Spinal cord (tissue), 10 donors: Measurements from ENCODE around the gene GORASP1. TPM values are rescaled to one million over a fixed set of nuclear protein-coding genes. Genes with fewer than 3 reads are reported as not detected.

ENCODE experiments used
- DNase-seq, 6 donors: peaks; one replicate each; pipeline versions ENCODE4 v3.0.0 to v3.0.0-alpha.2; 2013 to 2015; ENCODE audit warnings: low spot score in 6 of 6, low read depth in 4 of 6
- H3K27ac ChIP-seq: one replicate; pipeline ENCODE4 v1.5.1; 2013; ENCODE audit warnings: low read depth, low read length, control low read depth
- H3K27me3 ChIP-seq: one replicate; pipeline ENCODE4 v1.6.1; 2013; ENCODE audit warnings: low read length; ENCODE audit not compliant: control insufficient read depth, insufficient read depth
- H3K36me3 ChIP-seq: one replicate; pipeline ENCODE4 v1.6.1; 2013; ENCODE audit warnings: low read length; ENCODE audit not compliant: control insufficient read depth, insufficient read depth
- H3K4me1 ChIP-seq: one replicate; pipeline ENCODE4 v1.6.1; 2013; ENCODE audit warnings: low read length; ENCODE audit not compliant: control insufficient read depth, insufficient read depth
- H3K4me3 ChIP-seq: one replicate; pipeline ENCODE4 v1.5.1; 2013; ENCODE audit warnings: low read depth, low read length, control low read depth
- H3K9me3 ChIP-seq: one replicate; pipeline ENCODE4 v1.6.1; 2013; ENCODE audit warnings: low read length; ENCODE audit not compliant: control insufficient read depth, insufficient read depth
- WGBS: methylation state at CpG from one replicate; pipeline ENCODE4 v1.1.5; 2013; ENCODE audit warnings: missing lambda C conversion rate; ENCODE audit not compliant: insufficient coverage; 5-methylcytosine and 5-hydroxymethylcytosine counted together
- polyA plus RNA-seq, 2 donors: library from polyadenylated mRNA; unstranded; fragments of 120-200 nt; gene quantifications; one replicate each; pipeline ENCODE4 v1.2.1, GENCODE V29; 2013; ENCODE audit not compliant: insufficient read length in 2 of 2
- total RNA-seq, 2 donors: library from RNA; depleted of rRNA in 1 of 2; stranded (reverse); fragments of 120-200 nt in 1 of 2; fragments of >200 nt in 1 of 2; gene quantifications; one replicate each; pipeline versions ENCODE4 v1.2.3 to v1.2.4, GENCODE V29; 2013 to 2014
- donor health status: healthy.

The GORASP1 gene
- total and polyA plus RNA-seq, 4 donors: 41.7 to 116 (median 86.9) TPM

DNA sequence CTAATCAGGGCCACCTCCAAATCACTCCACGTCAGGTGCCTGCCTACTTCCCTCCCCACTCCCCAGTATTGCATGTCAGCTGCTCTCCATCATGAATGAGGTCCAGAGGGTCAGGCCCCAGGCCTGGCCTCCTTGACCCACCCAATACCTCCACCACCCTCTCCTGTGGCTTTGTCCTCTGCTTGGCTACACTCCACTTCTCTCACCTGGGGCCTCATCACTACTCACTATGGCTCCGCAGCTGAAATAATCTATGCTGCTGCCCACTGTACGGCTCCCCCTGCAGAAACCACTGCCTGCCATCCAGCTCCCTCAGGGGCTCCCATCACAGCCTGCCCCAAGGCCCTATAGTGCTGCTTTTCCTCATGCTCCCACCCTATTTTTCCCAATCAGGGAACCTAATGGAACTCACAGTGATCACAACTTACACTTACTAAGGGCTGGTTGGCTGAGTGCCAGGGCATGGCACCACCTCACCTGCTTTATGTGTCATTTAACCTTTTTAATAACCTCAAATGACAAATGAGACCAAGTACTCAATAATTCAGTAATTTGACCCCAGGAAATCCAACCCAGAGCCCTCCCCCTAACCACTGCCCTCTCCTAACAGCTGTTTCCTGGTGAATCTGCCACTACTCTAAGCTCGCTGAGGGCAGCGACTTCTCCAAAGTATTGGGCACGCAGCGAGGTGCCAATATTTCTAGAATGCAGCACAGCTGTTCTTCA lies 2.3 kb downstream of the GORASP1 start:
- WGBS: 88% methylated on average over 4 of the region's 7 CpGs
- DNase-seq: no peak
- Histone ChIP-seq H3K9me3 (no peaks in the 10 kb centered on the region), H3K4me3 (no peak overlapping the region), H3K36me3 (peaks cover 45% of the 10 kb centered on the region), H3K27ac (no peak overlapping the region), H3K27me3 (no peaks in the 10 kb centered on the region), H3K4me1 (peaks cover 58% of the 10 kb centered on the region)

- Histone ChIP-seq H3K27ac (peak overlapping the region; percentile 3), H3K4me1 (peaks cover 58% of the 10 kb centered on the region)
Measured at GRCh38 chr3:39103791-39104552, 3.5 kb downstream of the GORASP1 start.

DNA sequence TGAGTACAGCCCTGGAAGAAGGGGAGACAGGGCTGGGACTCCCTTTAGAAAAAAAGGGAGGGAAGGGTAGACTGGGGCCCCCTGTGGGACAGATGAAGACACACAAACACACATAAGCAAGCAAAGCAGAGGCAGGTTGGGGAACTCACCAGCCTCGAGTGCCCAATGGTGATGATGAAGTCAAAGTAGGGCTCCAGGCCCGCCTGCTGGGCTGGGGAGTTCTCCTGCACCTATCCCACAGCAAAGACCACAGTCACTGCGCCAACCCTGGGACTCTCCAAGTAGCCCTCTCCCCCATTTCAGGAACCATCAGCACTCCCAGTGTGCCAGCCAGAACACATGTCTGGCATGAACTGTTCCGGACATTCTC lies 4.1 kb downstream of the GORASP1 start:
- Histone ChIP-seq H3K36me3 (peaks cover 58% of the 10 kb centered on the region), H3K4me3 (no peak overlapping the region), H3K4me1 (peaks cover 60% of the 10 kb centered on the region), H3K27ac (no peak overlapping the region), H3K9me3 (no peaks in the 10 kb centered on the region), H3K27me3 (no peaks in the 10 kb centered on the region)
- WGBS: 73% methylated on average over 4 of the region's 4 CpGs
- no peak for DNase-seq

More at GRCh38 chr3:39103791-39104552, 3.5 kb downstream of the GORASP1 start:
- WGBS: 67% methylated on average over 6 of the region's 6 CpGs
- Histone ChIP-seq H3K27me3 (no peaks in the 10 kb centered on the region), H3K9me3 (no peaks in the 10 kb centered on the region), H3K36me3 (peaks cover 51% of the 10 kb centered on the region), H3K4me3 (no peak overlapping the region)
- DNase-seq: no peak

DNA sequence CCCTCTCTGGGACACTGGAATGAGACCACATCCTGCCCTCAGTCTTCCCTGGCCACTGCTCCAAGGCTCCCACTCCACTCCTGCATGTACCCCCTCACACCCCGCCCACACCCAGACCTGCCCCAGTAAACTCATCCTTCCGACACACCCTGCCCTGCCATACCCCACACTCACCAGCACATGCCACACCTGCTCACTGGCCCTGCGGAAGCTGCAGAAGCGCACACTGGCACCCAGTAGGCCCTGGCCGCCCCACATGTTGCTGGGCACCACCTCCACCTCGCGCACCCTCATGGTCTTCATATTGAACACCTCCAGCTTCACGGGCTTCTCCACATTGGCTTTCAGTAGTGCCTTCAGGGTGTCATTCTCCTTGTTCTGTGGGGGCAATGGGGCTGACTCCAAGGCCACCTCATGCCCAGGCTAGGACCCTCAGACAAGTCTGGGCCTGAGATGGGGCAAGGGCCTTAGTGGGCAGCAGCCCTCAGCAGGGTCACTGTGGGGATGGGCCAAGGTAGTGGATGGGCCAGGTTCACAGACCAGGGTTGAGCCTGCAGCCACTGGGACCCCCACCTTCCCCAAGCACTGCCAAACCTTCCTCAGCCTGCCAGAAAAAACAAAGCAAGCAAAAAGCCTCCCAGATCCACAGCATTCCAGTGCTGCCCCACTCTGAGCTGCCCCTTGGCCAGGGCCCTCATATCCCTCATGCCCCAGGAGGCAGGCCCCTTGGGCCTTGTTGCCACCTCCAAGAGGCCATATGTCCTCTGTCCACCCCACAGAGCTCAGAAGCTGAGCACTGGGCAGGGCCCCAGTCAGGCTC lies 4.7 kb downstream of the GORASP1 start:
- no peak overlapping the region for H3K4me3 ChIP-seq
- no peaks in the 10 kb centered on the region for H3K9me3 ChIP-seq
- no peak for DNase-seq
- no peaks in the 10 kb centered on the region for H3K27me3 ChIP-seq
- no peak overlapping the region for H3K27ac ChIP-seq
- peaks cover 60% of the 10 kb centered on the region for H3K4me1 ChIP-seq
- H3K36me3 ChIP-seq: peaks cover 64% of the 10 kb centered on the region
- WGBS: 98% methylated on average over 5 of the region's 8 CpGs

GRCh38 chr3:39101022-39101689 lies 6.3 kb downstream of the GORASP1 start:
- Histone ChIP-seq H3K27ac (no peak overlapping the region), H3K27me3 (no peaks in the 10 kb centered on the region), H3K4me1 (peaks cover 68% of the 10 kb centered on the region), H3K9me3 (no peaks in the 10 kb centered on the region), H3K4me3 (no peak overlapping the region), H3K36me3 (peaks cover 71% of the 10 kb centered on the region)
- DNase-seq: no peak
- WGBS: 100% methylated on average over 3 of the region's 5 CpGs

DNA sequence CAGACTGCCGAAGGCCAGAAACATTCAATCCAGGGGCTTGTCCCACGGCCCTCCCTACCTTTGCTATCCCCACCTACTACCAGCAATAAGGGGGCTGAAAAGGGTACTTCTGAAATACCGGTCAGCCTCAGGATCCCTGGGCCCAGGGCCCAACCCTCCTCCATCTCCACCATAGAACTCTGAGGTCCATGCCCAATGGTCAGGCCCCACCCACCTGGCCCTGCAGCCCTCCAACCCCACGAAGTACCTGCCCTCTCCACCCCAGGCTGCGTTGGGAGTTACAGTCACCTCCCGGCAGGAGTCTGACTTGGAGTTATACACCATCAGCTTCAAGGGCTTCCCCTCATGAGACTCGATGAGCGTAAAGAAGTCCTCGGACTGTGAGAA lies 6.9 kb downstream of the GORASP1 start:
- peaks cover 66% of the 10 kb centered on the region for H3K4me1 ChIP-seq
- H3K36me3 ChIP-seq: peaks cover 71% of the 10 kb centered on the region
- no peaks in the 10 kb centered on the region for H3K27me3 ChIP-seq
- no peak for DNase-seq
- 92% methylated on average over 7 of the region's 9 CpGs for WGBS
- H3K27ac ChIP-seq: no peak overlapping the region
- H3K9me3 ChIP-seq: no peaks in the 10 kb centered on the region
- no peak overlapping the region for H3K4me3 ChIP-seq

GRCh38 chr3:39099738-39100499 lies 7.5 kb downstream of the GORASP1 start:
- Histone ChIP-seq H3K27me3 (no peaks in the 10 kb centered on the region), H3K27ac (no peak overlapping the region), H3K9me3 (no peaks in the 10 kb centered on the region), H3K36me3 (peaks cover 69% of the 10 kb centered on the region), H3K4me3 (no peak overlapping the region), H3K4me1 (peaks cover 60% of the 10 kb centered on the region)
- no peak for DNase-seq
- WGBS: no CpG with 5 or more reads among the region's 2 CpGs

GRCh38 chr3:39099242-39099641 lies 8.2 kb downstream of the GORASP1 start:
- Histone ChIP-seq H3K36me3 (peaks cover 62% of the 10 kb centered on the region), H3K27ac (no peak overlapping the region), H3K4me1 (peaks cover 54% of the 10 kb centered on the region), H3K4me3 (no peak overlapping the region), H3K27me3 (no peaks in the 10 kb centered on the region), H3K9me3 (no peaks in the 10 kb centered on the region)
- DNase-seq: no peak
- 88% methylated on average over 1 of the region's 1 CpG for WGBS
